Measurements from ENCODE around the gene KRTAP12-4.
"Not testable (repeated sequence)": the region's sequence is repeated elsewhere in the genome, so short reads cannot be mapped to it uniquely, and the experiment has no call there.

The KRTAP12-4 gene

DNA sequence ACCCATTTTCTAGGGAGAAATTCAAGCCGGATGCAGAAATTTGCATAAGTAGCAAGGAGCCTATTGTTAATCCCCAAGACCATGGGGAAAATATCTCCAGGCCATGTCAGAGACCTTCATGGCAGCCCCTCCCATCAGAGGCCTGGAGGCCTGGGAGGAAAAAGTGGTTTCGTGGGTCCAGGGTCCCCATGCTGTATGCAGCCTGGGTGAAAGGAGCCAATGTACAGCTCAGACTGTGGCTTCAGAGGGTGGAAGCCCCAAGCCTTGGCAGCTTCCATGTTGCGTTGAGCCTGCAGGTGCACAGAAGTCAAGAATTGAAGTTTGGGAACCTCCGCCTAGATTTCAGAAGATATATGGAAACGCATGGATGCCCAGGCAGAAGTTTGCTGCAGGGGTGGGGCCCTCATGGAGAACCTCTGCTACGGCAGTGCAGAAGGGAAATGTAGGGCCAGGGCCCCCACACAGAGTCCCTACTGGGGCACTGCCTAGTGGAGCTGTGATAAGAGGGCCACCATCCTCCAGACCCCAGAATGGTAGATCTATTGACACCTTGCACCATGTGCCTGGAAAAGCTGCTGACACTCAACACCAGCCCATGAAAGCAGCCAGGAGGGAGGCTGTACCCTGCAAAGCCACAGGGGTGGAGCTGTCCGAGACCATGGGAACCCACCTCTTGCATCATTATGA, 44.2 kb downstream of the KRTAP12-4 start:
- not testable (repeated sequence) for DNase-seq (ENCODE audit: low spot score)

DNA sequence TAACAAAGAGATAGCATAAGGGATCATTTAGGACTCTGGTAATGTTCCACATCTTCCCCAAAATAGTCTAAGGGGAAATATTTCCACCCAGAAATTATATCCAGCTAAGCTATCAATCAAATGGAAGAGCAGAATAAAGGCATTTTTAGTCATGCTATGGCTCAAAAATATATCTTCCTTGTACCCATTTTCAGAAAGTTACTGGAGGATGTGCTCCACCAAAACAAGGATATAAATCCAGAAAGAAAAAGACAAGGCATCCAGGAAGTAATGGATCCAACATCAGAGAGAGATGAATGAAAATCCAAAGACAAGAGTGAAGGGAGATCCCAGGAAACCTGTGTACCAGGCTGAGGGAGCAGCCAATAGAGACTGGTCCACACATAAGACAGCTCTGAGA, 45.3 kb downstream of the KRTAP12-4 start:
- no peak for DNase-seq (ENCODE audit: low spot score)

GRCh38 chr21:44606495-44606894, 48.0 kb downstream of the KRTAP12-4 start:
- DNase-seq (ENCODE audit: low spot score): no peak

Measured in HuH-7.5 (cell line).